NCI-H1694 treated with DMSO at 0.1 percent for 48 hours (cell line): ENCODE measurements around the gene PDE9A.
"Not testable (repeated sequence)": the region's sequence is repeated elsewhere in the genome, so short reads cannot be mapped to it uniquely, and the experiment has no call there.

Experiments used
- DNase-seq: peaks from one replicate; lab custom pipeline; 2025; lab: John Stamatoyannopoulos, UW

PDE9A gene

DNA sequence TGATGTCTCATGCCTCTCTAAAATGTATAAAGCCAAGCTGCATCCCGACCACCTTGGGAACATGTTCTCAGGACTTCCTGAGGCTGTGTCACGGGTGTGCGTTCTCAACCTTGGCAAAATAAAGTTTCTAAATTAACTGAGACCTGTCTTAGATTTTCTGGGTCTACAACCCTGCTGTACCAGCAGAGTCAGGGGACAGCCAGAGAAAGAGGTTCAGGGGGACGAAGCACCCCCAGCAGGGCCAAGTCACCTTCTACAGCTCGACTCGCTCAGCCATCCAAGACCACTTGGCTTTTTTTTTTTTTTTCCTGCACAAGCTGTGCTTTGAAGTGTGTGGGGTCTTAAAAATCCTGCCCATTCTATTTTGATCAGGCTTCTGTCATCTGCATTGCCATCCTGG is 28.5 kb upstream of the PDE9A start:
- no peak for DNase-seq

DNA sequence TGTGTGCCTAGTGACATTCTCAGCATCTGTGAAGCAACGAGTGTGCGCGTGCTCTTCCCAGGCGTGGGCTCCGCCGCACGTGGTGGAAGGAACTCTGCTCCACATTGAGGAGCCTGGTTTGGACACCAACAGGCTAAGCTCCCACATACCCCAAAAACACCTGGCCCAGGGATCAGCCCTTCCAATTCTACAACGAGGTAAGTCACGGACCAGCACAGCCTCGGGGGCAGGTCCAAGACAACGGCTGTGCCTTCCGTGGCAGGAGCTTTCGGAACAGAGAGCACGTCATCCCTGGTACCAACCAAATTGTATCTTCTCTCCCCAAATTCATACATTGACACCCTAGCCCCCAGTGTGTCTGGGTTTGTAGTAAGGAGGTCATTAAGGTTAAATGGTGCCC is 27.2 kb upstream of the PDE9A start:
- DNase-seq, result no peak

DNA sequence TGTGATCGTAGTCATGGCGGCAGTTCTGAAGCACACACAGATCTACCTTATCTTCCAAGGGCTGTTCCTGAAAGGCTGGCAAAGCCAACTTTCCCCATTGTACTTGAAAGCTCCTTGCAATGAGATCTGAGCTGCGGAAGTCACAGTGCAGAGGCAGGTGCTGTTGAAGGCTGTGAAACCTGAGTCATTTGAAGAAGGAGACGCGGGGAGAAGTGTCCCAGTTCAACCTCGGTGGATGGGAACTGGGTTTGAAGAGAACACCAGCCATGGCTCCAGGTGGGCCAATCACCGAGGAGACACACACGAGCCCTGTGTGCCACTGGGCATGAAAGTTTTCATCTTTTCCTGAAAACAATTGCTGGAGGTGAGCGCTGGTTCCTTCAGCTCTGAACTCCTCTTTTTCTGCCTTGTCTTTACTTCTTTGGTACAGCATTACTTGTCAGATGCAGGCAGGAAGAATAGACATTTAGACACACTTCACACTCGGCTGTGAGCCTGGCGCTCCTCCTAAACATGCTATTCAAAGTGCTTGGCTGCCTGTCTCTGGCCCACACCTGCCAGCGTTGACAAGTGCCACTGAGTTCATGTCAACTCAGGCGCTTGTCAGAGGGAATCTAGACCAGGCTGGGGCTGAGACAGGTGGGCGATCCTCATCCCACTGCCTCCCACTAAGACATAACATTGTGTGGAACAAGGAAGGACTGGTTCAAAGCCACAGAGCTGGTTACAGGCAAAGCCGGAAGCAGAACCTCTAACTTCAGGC is 25.7 kb upstream of the PDE9A start:
- DNase-seq, result no peak

DNA sequence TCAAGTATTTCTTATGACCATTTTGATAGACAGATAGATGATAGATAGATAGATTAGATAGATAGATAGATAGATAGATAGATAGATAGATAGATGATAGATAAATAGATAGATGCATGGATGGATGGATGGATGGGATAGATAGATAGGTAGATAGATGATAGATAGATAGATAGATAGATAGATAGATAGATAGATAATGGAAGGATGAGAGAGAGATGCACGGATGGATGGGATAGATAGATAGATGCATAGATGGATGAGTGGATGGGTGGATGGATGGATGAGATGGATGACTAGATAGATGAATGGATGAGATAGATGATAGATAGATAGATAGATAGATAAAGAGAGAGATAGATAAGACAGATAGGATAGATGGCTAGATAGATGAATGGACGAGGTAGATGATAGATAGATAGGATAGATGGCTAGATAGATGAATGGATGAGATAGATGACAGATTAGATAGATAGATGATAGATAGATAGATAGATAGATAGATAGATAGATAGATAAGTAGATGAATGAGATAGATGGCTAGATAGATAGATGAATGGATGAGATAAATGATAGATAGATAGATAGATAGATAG is 24.9 kb upstream of the PDE9A start:
- not testable (repeated sequence) for DNase-seq

DNA sequence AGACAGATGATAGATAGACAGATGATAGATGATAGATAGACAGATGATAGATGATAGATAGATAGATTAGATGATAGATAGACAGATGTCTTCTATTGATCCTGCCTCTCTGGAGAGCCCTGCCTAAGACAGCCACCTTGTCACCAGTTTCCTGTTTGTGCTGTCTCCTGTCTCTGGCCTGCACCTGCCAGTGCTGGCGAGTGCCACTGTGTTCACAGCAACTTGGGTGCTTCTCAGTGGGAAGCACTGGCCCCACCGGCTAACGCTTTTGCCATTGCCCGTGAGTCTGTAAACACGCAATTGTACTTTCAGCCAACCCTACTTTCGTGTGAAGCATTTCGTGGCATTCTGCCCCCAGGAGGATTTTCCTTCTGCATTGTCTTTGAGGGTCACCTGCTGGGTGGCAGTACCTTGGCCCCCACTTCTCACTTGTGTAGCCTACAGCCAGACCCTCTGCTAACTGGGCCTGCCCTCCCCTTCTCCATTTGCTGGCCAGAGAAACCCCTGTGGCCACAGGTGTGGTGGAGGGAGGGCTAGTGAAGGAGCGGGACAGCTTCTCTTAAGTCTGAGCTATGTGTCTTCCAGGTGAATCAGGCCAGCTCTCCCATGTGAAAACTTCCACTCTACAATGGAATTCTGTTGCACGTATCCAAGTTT is 23.4 kb upstream of the PDE9A start:
- DNase-seq, result no peak

DNA sequence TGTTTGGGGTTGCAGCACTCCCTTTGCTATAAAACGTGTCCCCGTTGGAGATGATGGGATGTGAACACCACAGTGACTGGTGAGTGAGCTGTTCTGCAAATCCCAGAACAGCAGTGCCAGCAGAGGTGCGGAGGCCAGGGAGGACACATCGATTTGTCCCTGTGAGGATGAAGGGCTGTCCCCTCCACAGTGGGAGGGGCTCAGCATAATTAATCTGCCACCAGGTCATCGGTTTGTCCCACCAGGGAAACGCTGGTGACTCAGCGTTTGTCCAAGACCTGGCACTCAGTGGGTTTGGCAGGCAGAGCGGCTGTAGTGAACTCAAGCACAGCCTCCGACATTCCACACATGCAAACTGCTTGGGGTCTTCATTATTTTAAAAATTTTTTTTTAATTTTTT is 22.8 kb upstream of the PDE9A start:
- DNase-seq, result no peak

DNA sequence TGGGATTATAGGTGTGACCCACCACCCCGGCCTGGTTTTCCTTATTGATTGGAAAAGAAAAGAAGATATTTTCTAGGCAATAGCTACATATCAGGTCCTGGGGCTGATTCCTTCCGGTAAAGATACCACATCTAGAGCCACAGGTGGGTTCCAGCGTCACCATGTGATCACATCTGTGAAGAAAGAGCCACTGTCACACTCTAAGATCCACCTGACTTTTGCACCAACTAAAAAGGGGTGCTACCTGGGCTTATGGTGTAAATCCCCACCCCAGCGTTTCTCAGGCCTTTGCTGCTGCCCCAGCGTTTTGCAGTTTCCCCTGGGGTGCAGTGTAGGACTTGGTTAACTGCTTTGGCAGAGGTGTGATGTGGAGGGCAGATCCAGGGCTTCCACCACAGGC is 22.3 kb upstream of the PDE9A start:
- no peak for DNase-seq

DNA sequence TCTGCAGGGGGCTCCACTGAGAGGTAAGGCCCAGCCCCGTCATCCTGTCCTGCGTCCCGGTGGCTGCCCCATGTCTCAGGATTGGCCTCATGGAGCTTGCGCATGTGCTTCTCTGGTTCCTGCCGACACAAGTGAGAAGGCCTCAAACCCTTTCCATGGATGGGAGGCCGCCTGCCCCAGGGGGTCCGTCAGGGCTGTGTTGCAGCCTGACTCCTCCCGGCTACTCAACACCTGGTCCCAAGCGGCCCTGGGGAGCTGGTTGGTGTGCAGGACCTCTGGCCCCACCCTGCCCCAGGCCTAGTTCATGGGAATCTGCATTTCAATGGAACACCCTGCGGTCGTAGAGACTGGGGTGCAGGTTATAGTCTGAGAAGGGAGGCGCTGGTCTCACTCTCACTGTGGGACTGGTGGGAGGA is 21.1 kb upstream of the PDE9A start:
- no peak for DNase-seq

DNA sequence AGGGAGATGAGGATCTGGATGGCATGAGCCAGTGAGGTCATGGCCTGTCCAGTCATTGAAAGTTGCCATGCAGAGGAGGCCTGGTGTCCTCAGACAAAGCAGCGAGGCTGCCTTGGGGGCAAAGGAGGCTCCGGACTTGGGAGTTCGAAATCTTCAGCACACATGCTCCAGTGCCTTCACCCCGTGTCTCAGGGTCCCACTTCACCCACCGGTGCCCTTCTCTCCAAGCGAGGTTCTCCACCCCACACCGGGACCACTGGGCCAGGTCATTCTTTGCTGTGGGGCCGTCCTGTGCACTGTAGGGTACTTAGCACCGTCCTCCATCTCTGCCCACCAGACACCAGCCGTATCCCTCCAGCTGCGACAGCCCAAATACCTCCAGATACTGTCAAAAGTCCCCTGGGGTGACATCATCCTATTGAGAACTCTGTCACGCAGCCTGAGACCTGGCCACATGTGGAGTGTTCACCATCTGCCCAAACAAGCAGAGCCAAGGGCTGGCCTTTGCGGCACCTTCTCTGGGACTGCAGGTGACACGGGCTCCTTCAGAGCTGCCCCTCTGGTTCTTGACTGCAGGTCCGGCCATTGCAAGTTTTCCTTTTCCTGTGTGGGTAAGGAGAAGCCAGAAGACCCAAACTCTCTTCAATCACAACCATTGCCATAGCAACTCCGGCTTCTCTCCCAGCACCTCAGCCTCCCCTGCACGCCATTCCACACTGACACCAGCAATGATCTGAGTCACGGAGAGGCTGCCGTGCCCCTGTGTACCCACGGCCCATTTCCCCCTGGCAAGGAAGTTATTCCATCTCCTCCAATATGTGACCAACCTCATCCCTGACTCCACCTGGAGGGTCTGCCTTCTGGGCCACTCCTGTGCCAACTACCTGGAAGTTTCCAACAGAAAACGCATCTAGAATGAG is 20.4 kb upstream of the PDE9A start:
- no peak for DNase-seq

DNA sequence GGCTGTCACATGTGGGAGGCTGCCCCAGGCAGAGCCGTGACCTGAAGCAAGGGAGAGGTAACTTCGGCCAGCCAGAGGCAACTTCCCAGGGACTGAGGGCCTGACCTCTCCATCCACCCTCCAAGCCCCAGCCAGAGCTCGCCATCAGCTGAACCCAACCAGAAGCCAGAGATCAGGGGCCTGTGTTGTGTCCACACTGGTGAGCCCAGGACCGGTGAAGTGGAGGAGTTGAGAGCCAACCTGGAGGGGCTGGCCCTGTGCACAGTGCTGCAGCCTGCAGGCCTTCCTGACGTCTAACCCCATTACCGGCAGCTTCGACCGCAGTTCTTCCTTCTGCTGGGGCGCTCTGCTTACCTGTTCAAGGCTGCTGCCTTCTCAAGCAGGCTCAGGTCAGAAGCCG is 19.6 kb upstream of the PDE9A start:
- DNase-seq, result no peak

DNA sequence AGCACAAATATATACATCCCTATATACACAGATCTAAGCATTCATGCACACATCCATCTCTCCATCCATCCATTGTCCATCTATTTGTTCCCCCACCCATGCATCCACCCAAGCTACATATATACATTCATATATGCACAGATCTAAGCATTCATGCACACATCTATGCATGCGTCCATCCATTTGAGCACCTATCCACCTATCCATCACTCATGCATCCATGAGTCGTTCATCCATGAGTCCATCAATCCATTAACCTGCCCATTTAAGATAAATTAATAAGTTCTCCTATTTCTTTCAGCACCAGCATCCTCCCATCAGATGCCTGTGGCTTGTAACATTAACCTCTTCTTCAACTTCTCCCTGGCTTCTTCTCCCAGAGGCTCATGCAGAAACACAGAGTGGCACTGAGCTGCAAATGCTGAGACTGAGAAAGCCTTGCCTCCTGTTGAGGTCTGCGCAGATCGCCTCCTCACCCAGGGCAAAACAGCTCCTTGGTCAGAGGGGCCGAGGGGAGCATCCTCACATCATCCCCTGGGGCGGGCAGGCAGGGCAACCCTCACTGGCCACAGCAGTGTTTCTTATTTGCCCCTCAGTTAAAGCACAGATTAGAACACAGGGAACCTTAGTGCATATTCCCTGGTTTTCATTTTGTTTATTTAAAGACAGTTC is 17.4 kb upstream of the PDE9A start:
- DNase-seq, result no peak

DNA sequence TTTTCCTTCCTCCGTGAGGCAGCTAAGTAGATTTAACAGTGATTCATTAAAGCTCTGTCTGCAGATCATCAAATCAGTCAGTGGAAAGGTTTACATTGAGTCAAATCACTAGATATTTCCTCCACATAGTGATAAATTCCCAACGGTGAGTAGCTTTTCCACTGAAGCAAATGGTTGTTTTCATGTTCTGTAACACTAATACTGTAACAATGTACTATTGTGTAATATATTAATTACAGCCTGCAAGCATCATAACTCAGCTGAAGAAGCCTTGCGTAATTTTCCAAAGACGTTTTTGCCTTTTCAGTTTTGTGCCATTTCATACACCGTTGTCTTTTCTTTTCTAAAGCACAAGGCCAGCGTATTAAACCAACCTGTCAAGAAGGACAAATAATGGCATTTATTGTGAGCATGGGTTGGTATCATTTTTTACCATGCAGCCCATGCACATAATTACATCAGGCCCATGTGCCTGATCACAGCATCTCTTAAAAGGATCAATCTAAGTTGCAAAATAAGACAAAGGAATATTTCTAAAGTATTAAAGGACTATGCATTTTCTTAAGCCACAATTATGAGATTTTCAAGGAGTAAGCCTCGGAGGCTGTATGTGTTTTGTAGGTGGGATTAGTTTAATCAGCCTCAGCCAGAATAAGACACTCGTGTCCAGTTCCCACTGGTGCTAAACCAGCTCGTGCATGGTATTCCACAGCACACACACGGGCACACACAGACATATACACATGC is 16.7 kb upstream of the PDE9A start:
- DNase-seq, result no peak

DNA sequence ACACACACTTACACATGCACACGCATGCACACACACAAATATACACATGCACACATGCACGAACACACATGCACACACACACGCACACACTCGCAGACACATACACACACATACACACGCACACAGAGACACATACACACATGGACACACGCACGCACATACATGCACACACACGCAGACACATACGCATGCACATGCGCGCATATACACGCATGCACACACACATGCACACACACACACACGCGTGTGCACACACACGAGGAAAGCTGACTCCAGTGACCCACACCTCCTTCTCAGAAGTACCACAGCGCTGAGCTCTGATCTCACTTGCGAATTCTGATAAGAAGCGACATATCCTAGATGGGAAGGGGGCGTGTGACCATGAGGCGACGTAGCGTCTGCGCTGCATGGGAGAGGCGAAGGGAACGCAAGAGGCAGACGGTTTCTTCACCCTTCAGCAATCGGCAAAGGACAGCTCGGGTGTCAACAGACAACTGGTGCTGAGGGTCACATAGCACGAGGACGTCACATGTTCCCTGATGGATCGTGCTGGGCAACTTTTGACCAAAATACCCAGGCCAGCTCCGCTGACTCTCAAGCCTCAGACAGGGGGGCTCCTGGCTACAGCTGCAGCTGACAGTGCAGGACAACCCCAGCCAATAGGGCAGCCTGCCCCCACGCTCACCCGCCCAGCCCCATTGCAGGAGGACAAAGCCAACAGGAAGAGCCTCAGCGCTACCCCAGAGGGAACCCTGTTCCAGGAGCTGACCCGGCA is 16.0 kb upstream of the PDE9A start:
- no peak for DNase-seq

DNA sequence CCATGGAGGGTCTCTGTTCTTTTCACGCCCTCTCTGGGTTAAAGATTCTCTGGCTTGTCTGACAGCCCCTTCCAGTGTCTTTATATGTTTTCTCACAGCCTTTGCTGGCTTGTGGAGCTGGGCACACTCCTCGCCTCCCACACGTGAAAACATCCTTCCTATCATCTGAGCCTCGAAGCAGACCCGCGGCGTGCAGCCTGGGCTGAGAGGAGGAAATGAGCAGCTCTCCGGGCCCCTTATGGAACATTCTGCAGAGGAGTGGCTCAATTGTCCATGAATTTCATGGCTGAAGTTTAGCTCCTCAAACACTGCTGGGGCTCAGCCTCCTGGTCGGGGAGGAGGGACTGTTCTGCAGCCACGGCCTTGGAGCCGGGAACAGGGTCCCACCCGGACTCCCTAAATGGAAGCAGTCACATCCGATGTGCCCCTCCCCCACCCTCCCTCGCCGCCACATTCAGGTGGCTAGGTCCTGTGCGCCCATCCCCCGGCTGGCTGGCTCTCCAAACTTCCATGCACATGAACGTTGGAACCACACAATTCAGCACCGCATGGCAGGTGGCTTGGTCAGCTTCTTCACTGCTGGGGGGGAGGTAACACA is 15.1 kb upstream of the PDE9A start:
- DNase-seq, result no peak

DNA sequence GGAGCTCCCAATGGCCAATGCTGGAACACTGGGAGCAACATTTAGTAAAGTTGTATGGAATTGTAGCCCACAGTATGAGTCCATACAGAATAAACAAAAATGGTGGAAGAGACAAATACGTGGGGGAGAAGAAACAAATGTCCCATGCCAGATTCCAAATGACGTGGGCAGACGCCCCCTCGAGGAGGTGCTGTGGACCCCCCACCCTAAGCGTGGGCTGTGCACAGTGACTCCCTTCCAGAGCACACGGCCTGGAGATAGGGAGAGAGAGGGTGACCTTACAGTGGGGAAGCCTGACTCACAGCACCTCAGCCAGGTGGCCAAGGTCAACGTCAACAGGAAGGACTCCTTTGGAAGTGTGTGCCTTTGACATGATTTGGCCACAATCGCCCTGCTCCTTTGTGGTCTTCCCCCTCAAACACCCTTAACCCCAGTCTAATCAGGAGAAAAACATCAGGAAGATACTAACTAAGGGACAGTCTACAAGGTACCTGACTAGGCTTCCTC is 13.7 kb upstream of the PDE9A start:
- no peak for DNase-seq

DNA sequence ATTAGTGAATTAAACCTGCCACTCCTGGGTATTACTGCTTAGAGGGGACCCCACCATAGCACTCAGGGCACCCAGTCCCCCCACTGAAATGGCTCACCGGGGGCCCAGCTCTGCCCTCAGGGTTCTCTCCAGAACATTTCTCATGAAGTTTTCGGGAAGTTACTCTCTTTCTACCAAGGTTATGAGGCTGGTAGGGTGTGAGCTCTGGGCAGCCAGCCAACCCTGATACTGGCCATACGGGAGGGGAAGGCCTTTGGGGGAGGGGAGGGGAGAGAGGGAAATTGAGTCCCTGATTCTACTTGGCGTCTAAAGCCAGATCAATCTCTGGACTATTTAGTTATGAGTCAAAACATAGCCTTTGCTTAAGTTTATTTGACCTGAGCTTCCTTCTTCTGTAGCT is 12.9 kb upstream of the PDE9A start:
- DNase-seq, result no peak

DNA sequence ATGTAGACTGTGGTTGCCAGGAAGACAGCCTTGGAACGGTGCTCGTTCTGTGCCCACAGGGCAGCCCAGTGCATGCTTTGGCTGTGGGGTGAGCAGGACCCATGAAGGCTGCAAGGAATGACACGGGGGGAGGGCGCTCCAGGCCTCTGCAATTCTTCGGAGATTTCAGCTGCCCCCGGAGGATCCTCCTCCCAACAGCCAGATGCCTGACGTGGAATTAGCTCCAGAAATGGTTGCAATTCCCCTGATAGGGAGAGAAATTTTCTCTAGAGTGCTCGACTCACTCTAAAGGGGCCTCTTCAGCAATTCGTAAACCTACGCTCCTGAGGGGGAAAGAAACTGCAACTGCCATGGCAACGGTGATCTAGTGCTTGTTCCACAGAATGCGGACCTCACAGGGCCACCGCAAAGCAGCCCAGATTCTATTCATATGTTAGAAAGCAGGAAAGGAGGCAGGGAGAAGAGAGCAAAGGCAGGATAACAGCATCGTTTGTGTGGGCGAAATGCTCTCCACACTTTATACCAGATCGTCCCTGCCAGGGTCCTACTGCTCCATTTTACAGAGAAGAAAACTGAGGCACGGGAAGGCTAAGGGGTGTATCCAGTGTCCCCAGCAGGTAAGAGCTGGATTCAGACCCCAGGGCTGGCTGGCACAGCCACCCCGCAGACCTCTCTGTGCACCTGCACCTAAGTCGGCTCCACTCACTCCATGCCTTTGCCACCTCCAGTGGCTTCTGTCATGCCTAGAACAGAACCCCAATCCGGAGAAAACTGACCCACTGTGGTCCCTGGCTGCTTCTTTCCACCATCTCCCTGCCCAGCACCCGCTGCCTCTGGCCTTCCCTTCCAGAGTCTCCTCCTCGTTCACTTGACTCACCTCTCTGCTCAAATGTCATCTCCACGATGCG is 11.9 kb upstream of the PDE9A start:
- no peak for DNase-seq

DNA sequence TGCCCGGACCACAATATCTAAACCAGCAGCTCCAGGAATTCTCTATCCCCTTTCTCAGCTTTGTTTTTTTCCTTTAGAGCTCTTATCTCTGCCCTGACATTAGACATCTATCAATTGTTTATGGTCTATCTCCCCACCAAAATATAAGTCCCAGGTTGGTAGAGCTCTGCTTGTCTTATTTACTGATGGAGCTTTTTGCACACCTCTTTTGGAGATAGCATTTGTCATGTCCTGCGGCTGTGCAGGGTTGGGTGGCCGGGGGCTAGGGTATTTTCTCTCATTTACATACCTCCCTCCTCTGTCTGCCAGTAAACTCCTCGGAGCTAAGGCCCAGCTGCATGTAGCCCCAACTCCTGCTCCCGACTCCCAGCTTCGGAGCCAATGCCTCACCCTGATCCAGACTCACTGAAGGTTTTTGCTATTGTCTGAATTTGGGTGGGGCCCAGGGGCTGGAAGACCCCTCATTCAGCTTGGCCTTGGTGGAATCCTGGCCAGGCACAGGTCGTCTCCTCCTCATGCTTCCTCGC is 11.1 kb upstream of the PDE9A start:
- DNase-seq, result no peak
